AG04450 (cell line): ENCODE measurements around the gene KRTAP3-1. TPM values are rescaled to one million over a fixed set of nuclear protein-coding genes. Genes with fewer than 3 reads are reported as not detected.
"Not testable (repeated sequence)": the region's sequence is repeated elsewhere in the genome, so short reads cannot be mapped to it uniquely, and the experiment has no call there.

Experiments used
- CTCF ChIA-PET: fragments of 300-600, 350-600 bp; formaldehyde crosslinking; extraction: SDS; loops from one replicate; lab custom pipeline; 2022; ENCODE audit warnings: antibody characterized with exemption, inconsistent platforms; lab: Charles Lee
- POLR2A ChIA-PET: fragments of 350-600 bp; formaldehyde crosslinking; extraction: SDS; loops from one replicate; lab custom pipeline; 2021; ENCODE audit warnings: antibody characterized with exemption, inconsistent platforms; lab: Yijun Ruan, JAX
- DNase-seq: peaks from one replicate; pipeline ENCODE4 v3.0.0-alpha.2; 2011; ENCODE audit warnings: low read depth, low spot score
- H3K27ac ChIP-seq: one replicate; pipeline ENCODE4 v1.5.1; 2012; ENCODE audit warnings: low read depth, low read length, control low read depth
- H3K27me3 ChIP-seq: one replicate; pipeline ENCODE4 v1.6.0; 2012; ENCODE audit warnings: low read length; ENCODE audit not compliant: control insufficient read depth, insufficient read depth
- H3K4me3 ChIP-seq: 2 replicates; pipeline ENCODE4 v1.5.1; 2011; ENCODE audit warnings: mild to moderate bottlenecking, low read depth, low read length, control low read depth
- H3K9me3 ChIP-seq: 2 replicates; pipeline ENCODE4 v1.5.1; 2012; ENCODE audit warnings: low read length; ENCODE audit not compliant: control insufficient read depth, insufficient read depth
- polyA plus RNA-seq: library from polyadenylated mRNA; depleted of rRNA; stranded (reverse); fragments of >200 nt; gene quantifications from 2 replicates; pipeline ENCODE4 v1.2.3, GENCODE V29; 2011
- TF ChIP-seq, protein P1 (sequence below): IDR thresholded peaks from 2 replicates; pipeline ENCODE4 v1.5.1; 2011; ENCODE audit warnings: low read depth, low read length, control low read depth, inconsistent platforms

The KRTAP3-1 gene
- polyA plus RNA-seq, 1 experiment, result not detected

GRCh38 chr17:41037853-41038350 lies 29.0 kb upstream of the KRTAP3-1 start:
- POLR2A ChIA-PET, result no interaction called here
- CTCF ChIA-PET, result no interaction called here

DNA sequence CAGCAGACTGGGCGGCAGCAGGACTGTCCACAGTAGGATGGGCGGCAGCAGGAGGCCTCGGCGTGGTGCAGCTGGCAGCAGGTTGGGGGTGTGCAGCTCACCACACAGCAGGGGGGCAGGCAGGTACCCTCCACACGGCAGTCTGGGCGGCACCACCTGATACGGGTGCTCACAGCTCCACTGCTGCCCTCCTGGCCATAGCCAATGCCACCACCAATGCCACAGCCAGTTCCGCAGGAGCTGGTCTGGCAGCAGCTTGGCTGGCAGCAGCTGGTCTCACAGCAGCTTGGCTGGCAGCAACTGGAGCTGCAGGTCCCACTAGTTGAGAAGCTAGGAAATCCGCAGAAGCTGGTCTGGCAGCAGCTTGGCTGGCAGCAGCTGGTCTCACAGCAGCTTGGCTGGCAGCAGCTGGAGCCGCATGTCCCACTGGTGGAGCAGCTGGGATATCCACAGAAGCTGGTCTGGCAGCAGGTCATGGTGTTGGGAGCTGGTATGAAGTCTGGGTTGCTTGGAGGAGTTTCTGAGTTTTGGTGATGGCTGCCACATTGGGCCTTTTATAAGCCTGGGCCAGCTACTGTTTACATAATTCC lies 25.5 kb upstream of the KRTAP3-1 start, which contains the start of gene KRTAP1-3:
Gene KRTAP1-3 (minus strand): TSS at position 529 of the 590 bp plus-strand sequence. CDS start 53 bp downstream, at position 476.
- H3K4me3 ChIP-seq, H3K27ac ChIP-seq, CTCF ChIA-PET, H3K9me3 ChIP-seq, POLR2A ChIA-PET, H3K27me3 ChIP-seq, DNase-seq: not testable (repeated sequence)

More at GRCh38 chr17:41037853-41038350, 29.0 kb upstream of the KRTAP3-1 start:
- Histone ChIP-seq H3K27me3 (no peaks in the 10 kb centered on the region), H3K27ac (no peak overlapping the region), H3K9me3 (no peaks in the 10 kb centered on the region), H3K4me3 (no peak overlapping the region)
- TF ChIP-seq, protein P1, sequence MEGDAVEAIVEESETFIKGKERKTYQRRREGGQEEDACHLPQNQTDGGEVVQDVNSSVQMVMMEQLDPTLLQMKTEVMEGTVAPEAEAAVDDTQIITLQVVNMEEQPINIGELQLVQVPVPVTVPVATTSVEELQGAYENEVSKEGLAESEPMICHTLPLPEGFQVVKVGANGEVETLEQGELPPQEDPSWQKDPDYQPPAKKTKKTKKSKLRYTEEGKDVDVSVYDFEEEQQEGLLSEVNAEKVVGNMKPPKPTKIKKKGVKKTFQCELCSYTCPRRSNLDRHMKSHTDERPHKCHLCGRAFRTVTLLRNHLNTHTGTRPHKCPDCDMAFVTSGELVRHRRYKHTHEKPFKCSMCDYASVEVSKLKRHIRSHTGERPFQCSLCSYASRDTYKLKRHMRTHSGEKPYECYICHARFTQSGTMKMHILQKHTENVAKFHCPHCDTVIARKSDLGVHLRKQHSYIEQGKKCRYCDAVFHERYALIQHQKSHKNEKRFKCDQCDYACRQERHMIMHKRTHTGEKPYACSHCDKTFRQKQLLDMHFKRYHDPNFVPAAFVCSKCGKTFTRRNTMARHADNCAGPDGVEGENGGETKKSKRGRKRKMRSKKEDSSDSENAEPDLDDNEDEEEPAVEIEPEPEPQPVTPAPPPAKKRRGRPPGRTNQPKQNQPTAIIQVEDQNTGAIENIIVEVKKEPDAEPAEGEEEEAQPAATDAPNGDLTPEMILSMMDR, result no peak
- no peak for DNase-seq

GRCh38 chr17:41029633-41030245 lies 20.8 kb upstream of the KRTAP3-1 start, which contains the start of gene KRTAP1-4:
Gene KRTAP1-4 (minus strand): TSS chr17:41030195. CDS start chr17:41030078, 117 bp downstream.
- TF ChIP-seq, protein P1, result no peak
- Histone ChIP-seq H3K9me3 (no peaks in the 10 kb centered on the region; the same call in 1 of the 2 replicates), H3K4me3 (no peak within 1 kb of the TSS), H3K27ac (no peak within 1 kb of the TSS), H3K27me3 (no peaks in the 10 kb centered on the region)
- CTCF ChIA-PET, result interaction anchor here (1.5 kb wide), 1 partner anchor 293 kb away, joined by 6 read pairs; no protein-coding TSS in a partner anchor
- no peak for DNase-seq
- POLR2A ChIA-PET, result no interaction called here

- no peak within 1 kb of the TSS for H3K4me3 ChIP-seq
- POLR2A ChIA-PET, result interaction anchor here (0.6 to 1.2 kb wide), 4 partner anchors 12 to 1827 kb away, joined by 3 to 5 read pairs (median 3); partner anchors contain the start of genes KRTAP2-3 and RPL19
- CTCF ChIA-PET, result no interaction called here
- peak; percentile 64 for DNase-seq
- TF ChIP-seq, protein P1, result no peak
- no peaks in the 10 kb centered on the region; the same call in 1 of the 2 replicates for H3K9me3 ChIP-seq
- H3K27ac ChIP-seq, result peak within 1 kb of the TSS; percentile 66
- H3K27me3 ChIP-seq, result no peaks in the 10 kb centered on the region
Measured at GRCh38 chr17:41026715-41027471, 18.0 kb upstream of the KRTAP3-1 start, which contains the start of gene KRTAP1-5. Gene KRTAP1-5 (minus strand): TSS chr17:41027208. CDS start chr17:41027155, 53 bp downstream.

GRCh38 chr17:41024697-41025096 lies 15.8 kb upstream of the KRTAP3-1 start:
- CTCF ChIA-PET, result interaction anchor here (1.0 kb wide), 1 partner anchor 297 kb away, joined by 3 read pairs; no protein-coding TSS in a partner anchor
- TF ChIP-seq, protein P1, result no peak
- POLR2A ChIA-PET, result no interaction called here
- no peak for DNase-seq
- no peak overlapping the region for H3K4me3 ChIP-seq
- no peak overlapping the region for H3K27ac ChIP-seq
- no peaks in the 10 kb centered on the region for H3K27me3 ChIP-seq
- no peaks in the 10 kb centered on the region; the same call in 1 of the 2 replicates for H3K9me3 ChIP-seq
